ENCODE results near the gene FBXO40.

- TF ChIP-seq, protein P1, sequence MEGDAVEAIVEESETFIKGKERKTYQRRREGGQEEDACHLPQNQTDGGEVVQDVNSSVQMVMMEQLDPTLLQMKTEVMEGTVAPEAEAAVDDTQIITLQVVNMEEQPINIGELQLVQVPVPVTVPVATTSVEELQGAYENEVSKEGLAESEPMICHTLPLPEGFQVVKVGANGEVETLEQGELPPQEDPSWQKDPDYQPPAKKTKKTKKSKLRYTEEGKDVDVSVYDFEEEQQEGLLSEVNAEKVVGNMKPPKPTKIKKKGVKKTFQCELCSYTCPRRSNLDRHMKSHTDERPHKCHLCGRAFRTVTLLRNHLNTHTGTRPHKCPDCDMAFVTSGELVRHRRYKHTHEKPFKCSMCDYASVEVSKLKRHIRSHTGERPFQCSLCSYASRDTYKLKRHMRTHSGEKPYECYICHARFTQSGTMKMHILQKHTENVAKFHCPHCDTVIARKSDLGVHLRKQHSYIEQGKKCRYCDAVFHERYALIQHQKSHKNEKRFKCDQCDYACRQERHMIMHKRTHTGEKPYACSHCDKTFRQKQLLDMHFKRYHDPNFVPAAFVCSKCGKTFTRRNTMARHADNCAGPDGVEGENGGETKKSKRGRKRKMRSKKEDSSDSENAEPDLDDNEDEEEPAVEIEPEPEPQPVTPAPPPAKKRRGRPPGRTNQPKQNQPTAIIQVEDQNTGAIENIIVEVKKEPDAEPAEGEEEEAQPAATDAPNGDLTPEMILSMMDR (conservative IDR thresholded peaks at IDR 0.05 in 1 of 2, IDR thresholded peaks at IDR 0.05 in 1 of 2; ENCODE audit: extremely low read depth in 1 of 2, insufficient read depth in 1 of 2, low read depth in 1 of 2, low read length in 2 of 2), result no peak
- no peak for TF ChIP-seq EZH2 (IDR thresholded peaks at IDR 0.05; ENCODE audit: borderline replicate concordance, low read length)
Observed at GRCh38 chr3:121545574-121546455, 47.4 kb upstream of the FBXO40 start, which contains the start of gene POLQ.

Measured in mammary epithelial cell (primary cell).